ENCODE measurements around the gene SLX4.

Gene SLX4

GRCh38 chr16:3652373-3653195 lies 41.2 kb upstream of the SLX4 start:
- TF ChIP-seq POLR2AphosphoS5 (IDR thresholded peaks at IDR 0.05; ENCODE audit: borderline replicate concordance, low read depth, low read length) (no peak), EZH2 (IDR thresholded peaks at IDR 0.05) (no peak), FOXP2 (optimal IDR thresholded peaks at IDR 0.05; ENCODE audit: control extremely low read depth, extremely low read length, insufficient read depth) (no peak)
- Histone ChIP-seq H3K9ac (ENCODE audit: insufficient read length) (no peak overlapping the region), H3K36me3 (ENCODE audit: insufficient read depth, low read length) (peaks cover 32% of the 10 kb centered on the region; the same call in 1 of the 2 replicates), H3K9me3 (ENCODE audit: low read depth, low read length) (no peaks in the 10 kb centered on the region), H3K27ac (no peak overlapping the region), H3K4me3 (no peak overlapping the region)
- DNase-seq (ENCODE audit: low read depth, low spot score), result no peak

- Histone ChIP-seq H3K4me3 (no peak overlapping the region), H3K9ac (ENCODE audit: insufficient read length) (no peak overlapping the region), H3K36me3 (ENCODE audit: insufficient read depth, low read length) (peaks cover 24% of the 10 kb centered on the region; the same call in 1 of the 2 replicates), H3K9me3 (ENCODE audit: low read depth, low read length) (no peaks in the 10 kb centered on the region), H3K27ac (no peak overlapping the region)
- DNase-seq (ENCODE audit: low read depth, low spot score), result no peak
- TF ChIP-seq EZH2 (IDR thresholded peaks at IDR 0.05) (no peak), FOXP2 (optimal IDR thresholded peaks at IDR 0.05; ENCODE audit: control extremely low read depth, extremely low read length, insufficient read depth) (no peak), POLR2AphosphoS5 (IDR thresholded peaks at IDR 0.05; ENCODE audit: borderline replicate concordance, low read depth, low read length) (no peak)
Measured at GRCh38 chr16:3651461-3652372, 40.3 kb upstream of the SLX4 start.

- no peak overlapping the region for H3K9ac ChIP-seq (ENCODE audit: insufficient read length)
- H3K27ac ChIP-seq, result peak overlapping the region; percentile 31; the same call in 1 of the 2 replicates
- peaks cover 18% of the 10 kb centered on the region; the same call in 1 of the 2 replicates for H3K36me3 ChIP-seq (ENCODE audit: insufficient read depth, low read length)
- no peak overlapping the region for H3K4me3 ChIP-seq
- TF ChIP-seq EZH2 (IDR thresholded peaks at IDR 0.05) (no peak), POLR2AphosphoS5 (IDR thresholded peaks at IDR 0.05; ENCODE audit: borderline replicate concordance, low read depth, low read length) (no peak; the same call in 1 of the 2 replicates), FOXP2 (optimal IDR thresholded peaks at IDR 0.05; ENCODE audit: control extremely low read depth, extremely low read length, insufficient read depth) (no peak)
- H3K9me3 ChIP-seq (ENCODE audit: low read depth, low read length), result no peaks in the 10 kb centered on the region
- DNase-seq (ENCODE audit: low read depth, low spot score), result no peak
Measured at GRCh38 chr16:3650631-3651265, 39.3 kb upstream of the SLX4 start.

GRCh38 chr16:3646348-3646920 lies 35.0 kb upstream of the SLX4 start:
- Histone ChIP-seq H3K4me3 (no peak overlapping the region), H3K9ac (ENCODE audit: insufficient read length) (no peak overlapping the region), H3K9me3 (ENCODE audit: low read depth, low read length) (no peaks in the 10 kb centered on the region), H3K27ac (no peak overlapping the region), H3K36me3 (ENCODE audit: insufficient read depth, low read length) (no peaks in the 10 kb centered on the region)
- TF ChIP-seq POLR2AphosphoS5 (IDR thresholded peaks at IDR 0.05; ENCODE audit: borderline replicate concordance, low read depth, low read length) (no peak), FOXP2 (optimal IDR thresholded peaks at IDR 0.05; ENCODE audit: control extremely low read depth, extremely low read length, insufficient read depth) (no peak), EZH2 (IDR thresholded peaks at IDR 0.05) (no peak)
- no peak for DNase-seq (ENCODE audit: low read depth, low spot score)

- no peak for DNase-seq (ENCODE audit: low read depth, low spot score)
- no peaks in the 10 kb centered on the region for H3K36me3 ChIP-seq (ENCODE audit: insufficient read depth, low read length)
- H3K27ac ChIP-seq, result peak overlapping the region; percentile 7; the same call in 1 of the 2 replicates
- H3K9me3 ChIP-seq (ENCODE audit: low read depth, low read length), result no peaks in the 10 kb centered on the region
- TF ChIP-seq POLR2AphosphoS5 (IDR thresholded peaks at IDR 0.05; ENCODE audit: borderline replicate concordance, low read depth, low read length) (no peak), FOXP2 (optimal IDR thresholded peaks at IDR 0.05; ENCODE audit: control extremely low read depth, extremely low read length, insufficient read depth) (no peak), EZH2 (IDR thresholded peaks at IDR 0.05) (no peak)
- peak overlapping the region; percentile 14 for H3K9ac ChIP-seq (ENCODE audit: insufficient read length)
- no peak overlapping the region for H3K4me3 ChIP-seq
Measured at GRCh38 chr16:3645504-3646347, 34.3 kb upstream of the SLX4 start.

DNA sequence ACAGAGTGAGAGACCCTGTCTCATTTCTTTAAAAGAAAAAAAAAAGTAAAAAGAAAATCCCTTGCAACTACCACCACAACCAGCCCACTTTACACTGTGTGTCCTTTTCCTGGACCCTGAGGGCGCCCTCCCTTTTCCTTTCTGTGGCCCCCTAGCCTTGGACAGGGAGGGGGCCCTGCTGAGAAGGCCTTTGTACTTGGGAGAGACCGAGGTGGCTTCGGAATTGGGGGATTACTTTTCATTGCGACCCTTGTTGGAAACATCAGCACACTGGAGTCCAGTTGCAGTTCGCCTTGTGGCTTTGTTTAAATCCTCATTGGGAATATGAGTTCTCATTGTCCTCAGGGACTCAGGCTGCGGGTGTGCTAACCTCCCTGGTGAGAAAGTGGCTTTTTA lies 33.7 kb upstream of the SLX4 start:
- TF ChIP-seq EZH2 (IDR thresholded peaks at IDR 0.05), result no peak
- no peak for TF ChIP-seq FOXP2 (optimal IDR thresholded peaks at IDR 0.05; ENCODE audit: control extremely low read depth, extremely low read length, insufficient read depth)
- TF ChIP-seq POLR2AphosphoS5 (IDR thresholded peaks at IDR 0.05; ENCODE audit: borderline replicate concordance, low read depth, low read length), result no peak
- Histone ChIP-seq H3K9me3 (ENCODE audit: low read depth, low read length) (no peaks in the 10 kb centered on the region), H3K27ac (peak overlapping the region; percentile 7; the same call in 1 of the 2 replicates), H3K4me3 (no peak overlapping the region), H3K36me3 (ENCODE audit: insufficient read depth, low read length) (no peaks in the 10 kb centered on the region), H3K9ac (ENCODE audit: insufficient read length) (peak overlapping the region; percentile 14)
- DNase-seq (ENCODE audit: low read depth, low spot score), result no peak
